ENCODE results near the gene CACNA1C. TPM values are rescaled to one million over a fixed set of nuclear protein-coding genes. Genes with fewer than 3 reads are reported as not detected.

The CACNA1C gene
- total and polyA plus RNA-seq, 8 donors: 0.31 to 55.8 (median 7.2) TPM

GRCh38 chr12:2418579-2418978, 365.8 kb downstream of the CACNA1C start:
- Histone ChIP-seq H3K36me3 (no peaks in the 10 kb centered on the region), H3K9me3 (no peaks in the 10 kb centered on the region), H3K4me1 (no peaks in the 10 kb centered on the region), H3K27me3 (peaks cover 0 to 3% (median 0%) of the 10 kb centered on the region in 3 donors), H3K27ac (no peak overlapping the region), H3K4me3 (no peak overlapping the region)
- intact Hi-C loops (cut with DNase I; ENCODE audit: low total_unique reads): no loop called here
- TF ChIP-seq POLR2AphosphoS5 (IDR thresholded peaks at IDR 0.05) (no peak), CTCF (IDR thresholded peaks at IDR 0.05) (no peak), EP300 (IDR thresholded peaks at IDR 0.05) (no peak), POLR2A (IDR thresholded peaks at IDR 0.05) (no peak)
- no peak for DNase-seq
- WGBS, 5 donors: 73 to 92% (median 76%) methylated on average over 2 of the region's 2 CpGs

- Histone ChIP-seq H3K9me3 (peaks cover 0 to 8% (median 0%) of the 10 kb centered on the region in 4 donors), H3K27ac (no peak overlapping the region), H3K4me3 (no peak overlapping the region), H3K27me3 (no peaks in the 10 kb centered on the region), H3K36me3 (no peaks in the 10 kb centered on the region), H3K4me1 (no peaks in the 10 kb centered on the region)
- TF ChIP-seq POLR2A (IDR thresholded peaks at IDR 0.05) (no peak), POLR2AphosphoS5 (IDR thresholded peaks at IDR 0.05) (no peak), EP300 (IDR thresholded peaks at IDR 0.05) (no peak), CTCF (IDR thresholded peaks at IDR 0.05) (no peak)
- DNase-seq: no peak
- intact Hi-C loops (cut with DNase I; ENCODE audit: low total_unique reads): no loop called here
- WGBS, 5 donors: 45 to 55% (median 46%) methylated on average over 8 of the region's 8 CpGs
These were observed 369.8 kb downstream of the CACNA1C start for GRCh38 chr12:2422591-2422990.

- Histone ChIP-seq H3K27me3 (no peaks in the 10 kb centered on the region), H3K4me3 (no peak overlapping the region), H3K36me3 (no peaks in the 10 kb centered on the region), H3K27ac (peak overlapping the region in 3 of 5 donors; percentile 46 to 66 (median 61)), H3K9me3 (peaks cover 0 to 8% (median 0%) of the 10 kb centered on the region in 4 donors), H3K4me1 (peaks cover 0 to 17% (median 6%) of the 10 kb centered on the region in 4 donors)
- WGBS, 5 donors: 69 to 78% (median 73%) methylated on average over 4 of the region's 4 CpGs
- TF ChIP-seq POLR2AphosphoS5 (IDR thresholded peaks at IDR 0.05) (peak in 2 of 3 donors; percentile 5 to 19), EP300 (IDR thresholded peaks at IDR 0.05) (no peak)
- intact Hi-C loops (cut with DNase I; ENCODE audit: low total_unique reads): no loop called here
- DNase-seq: peak in 1 of 2 donors; percentile 36
These were observed 376.2 kb downstream of the CACNA1C start for GRCh38 chr12:2429032-2429431.

GRCh38 chr12:2431810-2432209, 379.0 kb downstream of the CACNA1C start:
- H3K27me3 ChIP-seq: no peaks in the 10 kb centered on the region
- no peaks in the 10 kb centered on the region for H3K36me3 ChIP-seq
- no peaks in the 10 kb centered on the region for H3K9me3 ChIP-seq
- 18 to 39% (median 36%) methylated on average over 1 of the region's 1 CpG for WGBS, 5 donors
- TF ChIP-seq EP300 (IDR thresholded peaks at IDR 0.05) (no peak), POLR2A (IDR thresholded peaks at IDR 0.05) (no peak)
- H3K27ac ChIP-seq: peak overlapping the region in 3 of 5 donors; percentile 34 to 72 (median 61)
- intact Hi-C loops (cut with DNase I; ENCODE audit: low total_unique reads): no loop called here
- DNase-seq: no peak
- peaks cover 0 to 17% (median 6%) of the 10 kb centered on the region in 4 donors for H3K4me1 ChIP-seq
- no peak overlapping the region for H3K4me3 ChIP-seq

- intact Hi-C loops (cut with DNase I; ENCODE audit: low total_unique reads): no loop called here
- no peaks in the 10 kb centered on the region for H3K9me3 ChIP-seq
- H3K27me3 ChIP-seq: no peaks in the 10 kb centered on the region
- no peaks in the 10 kb centered on the region for H3K36me3 ChIP-seq
- peaks cover 0 to 17% (median 6%) of the 10 kb centered on the region in 4 donors for H3K4me1 ChIP-seq
- no peak overlapping the region for H3K4me3 ChIP-seq
- WGBS, 5 donors: 69 to 90% (median 82%) methylated on average over 4 to 5 of the region's 5 CpGs
- peak overlapping the region in 2 of 5 donors; percentile 61 to 72 for H3K27ac ChIP-seq
- TF ChIP-seq POLR2AphosphoS5 (IDR thresholded peaks at IDR 0.05) (no peak), POLR2A (IDR thresholded peaks at IDR 0.05) (no peak), CTCF (IDR thresholded peaks at IDR 0.05) (no peak), EP300 (IDR thresholded peaks at IDR 0.05) (no peak)
- DNase-seq: no peak
These were observed 380.1 kb downstream of the CACNA1C start for GRCh38 chr12:2432856-2433255.
